ENCODE results near the gene IFT43.

IFT43 gene

DNA sequence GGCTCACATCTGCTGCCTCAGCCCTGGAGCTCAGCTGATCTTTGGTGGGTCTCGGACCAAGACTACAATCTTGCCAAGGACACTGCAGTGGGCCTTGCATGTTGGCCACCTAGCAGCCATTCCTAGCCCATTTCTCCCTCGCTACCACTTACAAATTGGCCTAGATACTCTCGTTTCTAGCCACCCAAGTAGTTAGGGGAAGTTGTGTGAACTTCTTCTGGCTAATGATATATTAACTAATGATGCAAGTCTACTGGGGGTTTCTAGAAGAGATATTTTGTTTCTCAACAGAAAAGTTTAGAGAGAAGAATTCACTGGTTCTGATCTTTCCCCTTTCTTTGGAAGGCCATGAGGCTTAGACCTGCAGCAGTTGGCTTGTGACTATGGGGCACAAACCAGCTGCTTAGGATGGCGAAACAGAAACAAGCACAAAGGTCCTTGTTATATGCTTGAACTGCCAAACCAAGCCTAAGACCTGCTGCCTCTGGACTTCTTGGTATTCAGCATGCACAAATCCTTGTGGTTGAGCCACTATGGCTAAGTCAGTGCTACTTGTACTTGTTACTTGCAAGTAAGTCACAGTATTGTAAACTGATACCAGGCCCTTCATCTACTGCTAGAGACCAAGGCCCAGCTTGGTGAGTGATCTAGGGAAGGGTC, 135.7 kb downstream of the IFT43 start:
- DNase-seq (ENCODE audit: insufficient read length, low spot score) (no peak), FAIRE-seq (no peak)
- TF ChIP-seq POLR2A (IDR thresholded peaks at IDR 0.05; ENCODE audit: low read depth, low read length) (no peak), TAF1 (IDR thresholded peaks at IDR 0.05; ENCODE audit: low read depth, low read length) (no peak)

DNA sequence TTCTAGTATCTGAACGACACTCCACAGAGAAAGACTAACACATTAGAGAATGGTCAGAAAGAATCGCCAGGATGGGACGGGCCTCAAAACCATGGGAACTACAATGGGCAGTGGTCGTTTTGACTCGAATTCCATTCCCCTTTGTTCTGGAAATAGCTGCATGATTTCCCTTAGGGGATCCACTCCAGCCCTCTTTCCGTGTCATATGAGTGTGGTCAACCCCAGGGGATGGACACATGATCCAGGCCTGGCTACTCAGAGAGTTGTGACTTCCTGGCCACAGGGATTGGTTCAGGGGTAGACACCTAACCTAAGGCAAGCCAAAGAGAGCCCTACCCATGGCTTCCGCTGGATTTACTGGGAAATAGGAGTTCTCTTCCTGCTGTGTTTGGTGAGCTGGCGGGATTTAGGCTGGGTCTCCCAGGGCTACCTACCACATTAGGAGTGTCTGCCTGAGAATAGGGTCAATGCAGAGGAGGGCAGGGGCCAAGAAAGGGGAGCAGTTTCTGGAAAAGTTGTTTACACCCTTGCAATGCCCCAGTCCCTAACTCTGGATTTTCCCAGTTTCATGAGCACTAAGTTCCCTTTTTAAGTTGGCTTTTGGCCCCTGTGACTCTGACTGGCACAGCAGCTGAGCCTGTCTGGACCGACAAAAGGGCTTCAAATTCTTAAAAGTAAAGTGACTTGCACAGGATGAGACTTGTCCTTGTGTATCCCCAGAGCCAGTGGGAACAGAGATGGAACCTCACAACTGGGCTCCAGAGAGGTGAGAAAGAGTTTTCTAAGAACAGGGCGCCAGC, 138.1 kb downstream of the IFT43 start:
- DNase-seq (ENCODE audit: insufficient read length, low spot score) (no peak), FAIRE-seq (no peak)
- TF ChIP-seq SPI1 (IDR thresholded peaks at IDR 0.05; ENCODE audit: low read depth, low read length): no peak

DNA sequence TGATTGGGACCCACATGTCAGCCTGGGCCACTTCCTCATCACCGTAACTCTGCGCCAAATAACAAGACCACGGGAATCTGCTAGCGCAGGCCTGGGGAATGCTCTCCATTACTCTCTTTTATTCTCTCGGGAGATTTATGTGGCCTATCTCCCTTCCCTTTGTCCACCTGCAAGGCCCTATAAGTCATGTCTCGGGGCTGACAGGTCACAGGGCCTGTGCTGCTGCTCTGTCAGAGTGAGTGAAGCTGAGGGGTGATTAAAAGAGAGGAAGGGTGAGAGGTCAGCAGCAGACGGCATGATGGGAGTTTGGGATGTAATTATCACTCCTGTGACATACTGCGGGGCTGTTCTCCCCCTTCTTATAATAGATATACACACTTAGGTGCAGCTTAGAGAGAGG, 139.9 kb downstream of the IFT43 start:
- TF ChIP-seq SPI1 (IDR thresholded peaks at IDR 0.05; ENCODE audit: low read depth, low read length) (no peak), PAX5 (IDR thresholded peaks at IDR 0.05; ENCODE audit: insufficient read depth, low read length, severe bottlenecking) (no peak), POLR2A (IDR thresholded peaks at IDR 0.05; ENCODE audit: low read depth, low read length) (no peak), POU2F2 (IDR thresholded peaks at IDR 0.05; ENCODE audit: low read depth, low read length) (no peak), TAF1 (IDR thresholded peaks at IDR 0.05; ENCODE audit: low read depth, low read length) (no peak)
- no peak for DNase-seq (ENCODE audit: insufficient read length, low spot score)
- no peak for FAIRE-seq

DNA sequence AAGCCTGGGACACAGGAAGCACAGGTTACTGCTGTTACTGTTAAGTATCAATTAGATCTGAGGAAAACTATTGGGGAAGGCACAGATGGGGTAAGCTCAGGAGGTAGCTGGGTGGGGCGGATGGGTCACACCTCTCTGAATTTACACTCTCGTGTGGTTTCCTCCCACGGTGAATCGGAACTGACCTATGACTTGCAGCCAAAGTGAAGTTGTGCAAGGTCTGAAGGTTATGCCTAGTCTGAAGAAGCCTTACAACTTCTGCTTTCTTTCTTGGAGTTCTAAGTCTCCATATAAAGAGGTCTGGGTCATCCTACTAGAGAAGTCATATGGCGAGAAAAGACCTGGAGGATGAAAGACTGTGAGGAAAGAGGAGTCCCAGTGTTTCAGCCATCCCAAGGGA, 140.5 kb downstream of the IFT43 start:
- TF ChIP-seq POLR2A (IDR thresholded peaks at IDR 0.05; ENCODE audit: low read depth, low read length) (no peak), POU2F2 (IDR thresholded peaks at IDR 0.05; ENCODE audit: low read depth, low read length) (no peak), TAF1 (IDR thresholded peaks at IDR 0.05; ENCODE audit: low read depth, low read length) (no peak), POLR2AphosphoS5 (IDR thresholded peaks at IDR 0.05; ENCODE audit: low read depth, low read length) (no peak), PAX5 (IDR thresholded peaks at IDR 0.05; ENCODE audit: insufficient read depth, low read length, severe bottlenecking) (no peak), SPI1 (IDR thresholded peaks at IDR 0.05; ENCODE audit: low read depth, low read length) (no peak)

DNA sequence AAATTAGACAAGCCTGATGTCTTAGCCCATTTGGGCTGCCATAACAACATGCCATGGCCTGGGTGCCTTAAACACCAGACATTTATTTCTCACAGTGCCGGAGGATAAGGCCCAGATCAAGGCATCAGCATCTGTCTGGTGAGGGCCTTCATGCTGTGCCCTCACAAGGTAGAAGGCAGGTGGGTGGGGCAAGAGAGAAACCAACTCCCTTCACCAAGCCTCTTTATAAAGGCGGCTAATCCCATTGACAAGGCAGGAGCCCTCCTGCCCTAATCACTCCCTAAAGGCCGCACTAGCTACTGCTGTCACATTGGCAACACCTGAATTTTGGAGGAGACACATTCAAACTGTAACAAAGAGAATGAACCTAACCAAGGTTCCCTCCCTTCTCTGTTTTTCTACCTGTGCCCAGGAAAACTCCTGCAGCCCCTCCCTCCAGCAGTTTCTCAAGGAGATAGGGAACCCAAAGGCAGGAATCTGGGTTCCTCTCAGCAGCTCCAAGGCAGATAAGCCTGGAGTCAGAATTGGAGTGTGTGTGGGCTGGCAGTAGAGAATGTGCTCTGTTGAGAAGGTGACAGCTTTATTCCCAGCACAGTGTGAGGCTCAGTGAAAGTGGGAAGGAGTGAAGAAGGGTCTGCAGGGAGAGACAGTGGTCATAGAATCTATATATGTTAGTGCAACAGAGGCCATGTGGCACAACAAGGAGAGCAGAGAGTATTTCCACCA, 144.5 kb downstream of the IFT43 start:
- TF ChIP-seq POLR2AphosphoS5 (IDR thresholded peaks at IDR 0.05; ENCODE audit: low read depth, low read length) (no peak), SPI1 (IDR thresholded peaks at IDR 0.05; ENCODE audit: low read depth, low read length) (no peak)
- DNase-seq (ENCODE audit: insufficient read length, low spot score) (no peak), FAIRE-seq (no peak)

More for the DNA sequence above, 140.5 kb downstream of the IFT43 start:
- no peak for FAIRE-seq
- no peak for DNase-seq (ENCODE audit: insufficient read length, low spot score)

DNA sequence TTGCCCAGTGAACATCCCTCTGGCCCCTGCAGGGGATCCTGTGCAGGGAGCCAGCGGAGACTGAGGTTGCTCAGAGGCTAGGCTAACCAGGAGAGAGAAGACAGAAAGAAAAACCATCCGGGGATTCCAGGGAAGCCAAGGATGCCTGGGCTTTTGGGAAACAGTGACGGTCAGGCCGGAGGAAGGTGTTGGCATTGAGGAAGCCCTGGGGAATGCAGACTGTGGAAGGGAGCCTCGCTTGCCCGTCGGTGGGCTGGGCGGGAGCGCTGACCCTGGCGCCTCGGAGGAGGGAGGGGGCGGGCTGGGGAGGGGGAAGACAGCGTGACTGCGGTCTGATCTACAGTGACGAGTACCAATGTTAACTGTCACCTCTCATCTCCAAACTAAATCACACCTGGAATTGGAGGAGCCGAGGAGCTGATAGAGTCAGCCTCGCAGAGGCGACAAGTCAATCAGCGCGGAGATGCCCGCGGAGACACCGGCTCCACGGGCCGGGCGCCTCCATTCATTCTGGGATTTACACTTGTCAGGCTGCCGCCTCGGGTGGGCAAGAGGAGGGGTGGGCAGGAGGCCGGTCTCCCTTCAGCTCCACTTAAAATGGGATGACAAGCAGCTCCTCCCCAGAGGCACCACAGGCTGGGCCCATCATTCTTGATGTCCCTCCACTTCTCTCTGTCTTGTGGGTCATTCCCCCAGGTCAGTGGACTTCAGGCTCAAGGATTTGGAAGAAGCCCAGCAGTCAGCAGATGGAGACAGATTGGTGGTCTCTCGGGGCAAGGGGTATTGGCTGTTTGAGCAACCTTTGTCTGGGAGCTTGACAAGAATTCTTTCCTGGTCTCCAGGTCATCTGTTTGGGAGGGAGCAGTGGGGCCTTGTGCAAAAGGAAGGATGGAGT, 145.8 kb downstream of the IFT43 start:
- TF ChIP-seq POLR2A (IDR thresholded peaks at IDR 0.05; ENCODE audit: low read depth, low read length): no peak
- TF ChIP-seq POU2F2 (IDR thresholded peaks at IDR 0.05; ENCODE audit: low read depth, low read length): no peak
- no peak for TF ChIP-seq POLR2AphosphoS5 (IDR thresholded peaks at IDR 0.05; ENCODE audit: low read depth, low read length)
- no peak for TF ChIP-seq TAF1 (IDR thresholded peaks at IDR 0.05; ENCODE audit: low read depth, low read length)
- TF ChIP-seq SPI1 (IDR thresholded peaks at IDR 0.05; ENCODE audit: low read depth, low read length): no peak
- TF ChIP-seq PAX5 (IDR thresholded peaks at IDR 0.05; ENCODE audit: insufficient read depth, low read length, severe bottlenecking): no peak

DNA sequence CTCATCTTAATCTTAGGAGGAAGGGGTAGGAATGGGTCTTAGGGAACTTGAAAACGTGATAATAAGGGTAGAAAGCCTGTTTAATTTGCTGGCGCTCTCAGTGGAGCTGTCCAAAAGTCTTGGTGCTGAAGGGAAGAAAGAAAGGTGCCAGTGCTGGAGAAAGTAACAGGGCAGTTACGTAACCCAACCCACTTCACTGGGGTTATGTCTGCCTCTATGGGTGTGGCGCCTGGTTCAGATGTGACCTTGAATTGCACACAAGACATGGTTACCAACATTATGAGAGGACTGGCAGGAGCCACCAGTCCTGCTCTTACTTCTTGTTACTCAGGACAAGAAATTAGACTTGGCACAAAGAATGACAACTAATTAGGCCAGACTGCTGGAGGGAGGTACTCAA, 147.5 kb downstream of the IFT43 start:
- TF ChIP-seq POU2F2 (IDR thresholded peaks at IDR 0.05; ENCODE audit: low read depth, low read length) (no peak), PAX5 (IDR thresholded peaks at IDR 0.05; ENCODE audit: insufficient read depth, low read length, severe bottlenecking) (no peak), SPI1 (IDR thresholded peaks at IDR 0.05; ENCODE audit: low read depth, low read length) (no peak), POLR2A (IDR thresholded peaks at IDR 0.05; ENCODE audit: low read depth, low read length) (no peak), TAF1 (IDR thresholded peaks at IDR 0.05; ENCODE audit: low read depth, low read length) (no peak), POLR2AphosphoS5 (IDR thresholded peaks at IDR 0.05; ENCODE audit: low read depth, low read length) (no peak)
- DNase-seq (ENCODE audit: insufficient read length, low spot score) (no peak), FAIRE-seq (no peak)

More for the DNA sequence above, 145.8 kb downstream of the IFT43 start:
- FAIRE-seq (no peak), DNase-seq (ENCODE audit: insufficient read length, low spot score) (no peak)
